HG02763 (cell line): ENCODE data around the gene HMGXB3.

Experiments used
- ATAC-seq: cut with Tn5 transposase; IDR thresholded peaks from one replicate; pipeline ENCODE4 v1.9.1; 2021; ENCODE audit warnings: mild to moderate bottlenecking, moderate library complexity; ENCODE audit not compliant: unreplicated experiment

Gene HMGXB3

GRCh38 chr5:149981206-149981605, 19.3 kb upstream of the HMGXB3 start:
- ATAC-seq = no peak

- ATAC-seq = no peak
Observed at GRCh38 chr5:149982505-149982904, 18.0 kb upstream of the HMGXB3 start.

GRCh38 chr5:149988126-149988525, 12.4 kb upstream of the HMGXB3 start:
- ATAC-seq = no peak

GRCh38 chr5:149990518-149991376, 9.8 kb upstream of the HMGXB3 start:
- ATAC-seq = peak; percentile 73

GRCh38 chr5:149993471-149993870, 7.1 kb upstream of the HMGXB3 start:
- ATAC-seq = no peak

- no peak for ATAC-seq
Observed at GRCh38 chr5:149995385-149996204, 4.9 kb upstream of the HMGXB3 start.

GRCh38 chr5:149996205-149996890, 4.2 kb upstream of the HMGXB3 start:
- no peak for ATAC-seq

GRCh38 chr5:149998281-149998680, 2.3 kb upstream of the HMGXB3 start:
- no peak for ATAC-seq

GRCh38 chr5:149999359-149999758, 1.2 kb upstream of the HMGXB3 start:
- no peak for ATAC-seq

- no peak for ATAC-seq
Observed at GRCh38 chr5:149999866-150000255, 678 bp upstream of the HMGXB3 start.

GRCh38 chr5:150000990-150001659, 586 bp downstream of the HMGXB3 start:
- ATAC-seq = no peak

GRCh38 chr5:150001660-150002486, 1.3 kb downstream of the HMGXB3 start:
- ATAC-seq = peak; percentile 44

- ATAC-seq = no peak
Observed at GRCh38 chr5:150006318-150006717, 5.8 kb downstream of the HMGXB3 start.

- no peak for ATAC-seq
Observed at GRCh38 chr5:150007050-150007449, 6.5 kb downstream of the HMGXB3 start.

- ATAC-seq = no peak
Observed at GRCh38 chr5:150009671-150010387, 9.3 kb downstream of the HMGXB3 start.

- no peak for ATAC-seq
Observed at GRCh38 chr5:150013931-150014330, 13.4 kb downstream of the HMGXB3 start.

GRCh38 chr5:150014456-150014855, 13.9 kb downstream of the HMGXB3 start:
- no peak for ATAC-seq

GRCh38 chr5:150015415-150015814, 14.9 kb downstream of the HMGXB3 start:
- ATAC-seq = no peak

GRCh38 chr5:150016537-150016936, 16.0 kb downstream of the HMGXB3 start:
- ATAC-seq = no peak
